Measurements from ENCODE around the gene APBA1.

Gene APBA1

GRCh38 chr9:69474821-69475220 is 197.3 kb downstream of the APBA1 start:
- Histone ChIP-seq H3K27me3 (ENCODE audit: low read length) (no peaks in the 10 kb centered on the region), H3K4me3 (ENCODE audit: insufficient read depth, low read length, poor library complexity, severe bottlenecking) (no peak overlapping the region), H2AFZ (ENCODE audit: low read depth, low read length, severe bottlenecking) (no peak overlapping the region), H3K9ac (ENCODE audit: low read length) (no peak overlapping the region), H3K4me2 (ENCODE audit: low read depth, low read length, poor library complexity, severe bottlenecking) (no peak overlapping the region), H3K9me3 (ENCODE audit: insufficient read depth, low read length) (no peaks in the 10 kb centered on the region), H3K9me2 (replicated peaks; ENCODE audit: insufficient read depth, low read length) (no peaks in the 10 kb centered on the region), H3K79me2 (ENCODE audit: insufficient read depth, low read length) (no peaks in the 10 kb centered on the region), H3F3A (ENCODE audit: insufficient read depth) (no peaks in the 10 kb centered on the region), H4K20me1 (ENCODE audit: low read depth, low read length) (no peaks in the 10 kb centered on the region), H3K36me3 (ENCODE audit: low read length) (no peaks in the 10 kb centered on the region), H3K27ac (ENCODE audit: low read depth, low read length) (no peak overlapping the region)
- TF ChIP-seq EZH2phosphoT487 (conservative IDR thresholded peaks at IDR 0.05; ENCODE audit: low read length) (no peak), CTCF (IDR thresholded peaks at IDR 0.05; ENCODE audit: insufficient read depth, low read length, poor library complexity, severe bottlenecking) (no peak)

- Histone ChIP-seq H4K20me1 (ENCODE audit: low read depth, low read length) (no peaks in the 10 kb centered on the region), H3K9ac (ENCODE audit: low read length) (no peak overlapping the region), H3K27ac (ENCODE audit: low read depth, low read length) (no peak overlapping the region), H3K9me3 (ENCODE audit: insufficient read depth, low read length) (no peaks in the 10 kb centered on the region), H3K36me3 (ENCODE audit: low read length) (no peaks in the 10 kb centered on the region), H3K27me3 (ENCODE audit: low read length) (no peaks in the 10 kb centered on the region), H3K9me2 (replicated peaks; ENCODE audit: insufficient read depth, low read length) (no peaks in the 10 kb centered on the region), H3K4me2 (ENCODE audit: low read depth, low read length, poor library complexity, severe bottlenecking) (no peak overlapping the region), H3K4me3 (ENCODE audit: insufficient read depth, low read length, poor library complexity, severe bottlenecking) (no peak overlapping the region), H3F3A (ENCODE audit: insufficient read depth) (no peaks in the 10 kb centered on the region), H2AFZ (ENCODE audit: low read depth, low read length, severe bottlenecking) (no peak overlapping the region), H3K79me2 (ENCODE audit: insufficient read depth, low read length) (no peaks in the 10 kb centered on the region)
- TF ChIP-seq EZH2phosphoT487 (conservative IDR thresholded peaks at IDR 0.05; ENCODE audit: low read length), result no peak
- no peak for TF ChIP-seq CTCF (IDR thresholded peaks at IDR 0.05; ENCODE audit: insufficient read depth, low read length, poor library complexity, severe bottlenecking)
Measured at GRCh38 chr9:69472101-69472620, 200.0 kb downstream of the APBA1 start.

DNA sequence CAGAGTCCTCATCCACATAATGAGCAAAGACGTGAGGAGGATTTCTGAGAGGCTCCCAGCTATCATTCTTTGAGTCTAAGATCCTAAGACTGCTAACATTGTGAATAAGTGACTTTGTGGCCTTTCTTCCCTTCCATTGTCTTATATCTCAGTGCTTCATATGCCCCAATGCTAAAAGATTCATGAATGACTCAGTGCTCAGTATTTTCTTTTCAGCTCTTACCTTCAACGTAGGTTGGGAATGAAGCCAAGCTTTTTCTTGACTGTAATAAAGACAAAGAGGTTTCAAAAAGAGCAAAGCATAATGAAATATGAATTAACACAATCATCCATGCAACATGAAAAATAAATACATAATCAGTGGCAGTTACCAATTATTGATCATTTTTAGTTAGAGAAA is 200.7 kb downstream of the APBA1 start:
- Histone ChIP-seq H3K4me3 (ENCODE audit: insufficient read depth, low read length, poor library complexity, severe bottlenecking) (no peak overlapping the region), H3K9me3 (ENCODE audit: insufficient read depth, low read length) (no peaks in the 10 kb centered on the region), H3K9me2 (replicated peaks; ENCODE audit: insufficient read depth, low read length) (no peaks in the 10 kb centered on the region), H4K20me1 (ENCODE audit: low read depth, low read length) (no peaks in the 10 kb centered on the region), H3F3A (ENCODE audit: insufficient read depth) (no peaks in the 10 kb centered on the region), H3K27ac (ENCODE audit: low read depth, low read length) (no peak overlapping the region), H3K79me2 (ENCODE audit: insufficient read depth, low read length) (no peaks in the 10 kb centered on the region), H3K36me3 (ENCODE audit: low read length) (no peaks in the 10 kb centered on the region), H3K4me2 (ENCODE audit: low read depth, low read length, poor library complexity, severe bottlenecking) (no peak overlapping the region), H2AFZ (ENCODE audit: low read depth, low read length, severe bottlenecking) (no peak overlapping the region), H3K9ac (ENCODE audit: low read length) (no peak overlapping the region), H3K27me3 (ENCODE audit: low read length) (no peaks in the 10 kb centered on the region)
- TF ChIP-seq EZH2phosphoT487 (conservative IDR thresholded peaks at IDR 0.05; ENCODE audit: low read length) (no peak), CTCF (IDR thresholded peaks at IDR 0.05; ENCODE audit: insufficient read depth, low read length, poor library complexity, severe bottlenecking) (no peak)

Data from SU-DHL-6 (cell line).